HL-60 (cell line): ENCODE data around the gene TMPRSS4.

Experiments
- DNase-seq, 2 experiments: peaks; one replicate each; pipeline ENCODE4 v3.0.0-alpha.2; 2010 to 2020; ENCODE audit warnings: low read depth in 1 of 2, low spot score in 1 of 2
- H3K27ac ChIP-seq: fragments of 250-450 bp; sonication (Bioruptor Pico); replicated peaks from 2 replicates; pipeline ENCODE4 v1.5.1; 2020; ENCODE audit warnings: mild to moderate bottlenecking, moderate library complexity
- H3K27me3 ChIP-seq: fragments of 250-450 bp; sonication (Bioruptor Pico); 2 replicates; pipeline ENCODE4 v1.5.1; 2021; ENCODE audit warnings: mild to moderate bottlenecking, moderate library complexity; ENCODE audit not compliant: insufficient read depth, poor library complexity, severe bottlenecking
- H3K4me3 ChIP-seq: replicated peaks from 2 replicates; pipeline ENCODE4 v1.5.1; 2011; ENCODE audit warnings: mild to moderate bottlenecking, control low read depth, low read length; ENCODE audit not compliant: insufficient read depth
- GABPA ChIP-seq: IDR thresholded peaks from 2 replicates; pipeline ENCODE4 v1.6.1; 2012; ENCODE audit warnings: low read depth
- POLR2AphosphoS5 ChIP-seq: IDR thresholded peaks from 2 replicates; pipeline ENCODE4 v1.6.1; 2012; ENCODE audit warnings: low read depth
- REST ChIP-seq: IDR thresholded peaks from 2 replicates; pipeline ENCODE4 v1.6.1; 2012; ENCODE audit warnings: low read depth; ENCODE audit not compliant: insufficient replicate concordance
- SPI1 ChIP-seq: IDR thresholded peaks from 2 replicates; pipeline ENCODE4 v1.6.1; 2012; ENCODE audit warnings: low read depth, mild to moderate bottlenecking, borderline replicate concordance
- TF ChIP-seq, protein P1 (sequence below): IDR thresholded peaks from one replicate; pipeline ENCODE4 v1.5.1; 2011; ENCODE audit warnings: low read length, control low read depth, inconsistent platforms; ENCODE audit not compliant: insufficient read depth

TMPRSS4 gene

GRCh38 chr11:118132385-118133151, 55.7 kb downstream of the TMPRSS4 start:
- Histone ChIP-seq H3K27ac (no peak overlapping the region), H3K4me3 (no peak overlapping the region), H3K27me3 (no peaks in the 10 kb centered on the region)
- TF ChIP-seq REST, result no peak
- TF ChIP-seq, protein P1, sequence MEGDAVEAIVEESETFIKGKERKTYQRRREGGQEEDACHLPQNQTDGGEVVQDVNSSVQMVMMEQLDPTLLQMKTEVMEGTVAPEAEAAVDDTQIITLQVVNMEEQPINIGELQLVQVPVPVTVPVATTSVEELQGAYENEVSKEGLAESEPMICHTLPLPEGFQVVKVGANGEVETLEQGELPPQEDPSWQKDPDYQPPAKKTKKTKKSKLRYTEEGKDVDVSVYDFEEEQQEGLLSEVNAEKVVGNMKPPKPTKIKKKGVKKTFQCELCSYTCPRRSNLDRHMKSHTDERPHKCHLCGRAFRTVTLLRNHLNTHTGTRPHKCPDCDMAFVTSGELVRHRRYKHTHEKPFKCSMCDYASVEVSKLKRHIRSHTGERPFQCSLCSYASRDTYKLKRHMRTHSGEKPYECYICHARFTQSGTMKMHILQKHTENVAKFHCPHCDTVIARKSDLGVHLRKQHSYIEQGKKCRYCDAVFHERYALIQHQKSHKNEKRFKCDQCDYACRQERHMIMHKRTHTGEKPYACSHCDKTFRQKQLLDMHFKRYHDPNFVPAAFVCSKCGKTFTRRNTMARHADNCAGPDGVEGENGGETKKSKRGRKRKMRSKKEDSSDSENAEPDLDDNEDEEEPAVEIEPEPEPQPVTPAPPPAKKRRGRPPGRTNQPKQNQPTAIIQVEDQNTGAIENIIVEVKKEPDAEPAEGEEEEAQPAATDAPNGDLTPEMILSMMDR, result no peak
- TF ChIP-seq GABPA, result no peak
- no peak for TF ChIP-seq POLR2AphosphoS5
- TF ChIP-seq SPI1, result no peak
- DNase-seq, result no peak

DNA sequence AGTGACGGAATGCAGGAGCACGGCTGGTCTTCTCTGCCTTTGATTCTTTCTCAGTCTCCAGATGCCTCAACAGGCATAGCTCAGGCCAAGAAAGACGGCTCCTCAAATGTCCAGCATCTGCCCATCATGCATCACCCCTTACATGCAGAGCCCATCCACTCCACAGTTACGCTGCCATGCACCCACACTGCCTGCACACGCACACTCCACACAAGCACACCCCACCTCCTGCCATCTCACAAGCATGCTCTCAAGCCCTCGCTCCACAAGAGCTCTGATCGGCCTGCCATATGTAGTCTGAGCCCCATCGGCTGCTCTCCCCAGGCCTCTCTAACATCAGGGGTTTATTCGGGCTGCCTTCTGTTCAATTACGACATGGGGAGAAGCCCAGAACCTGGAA, 56.9 kb downstream of the TMPRSS4 start:
- Histone ChIP-seq H3K27ac (no peak overlapping the region), H3K27me3 (no peaks in the 10 kb centered on the region), H3K4me3 (no peak overlapping the region)
- TF ChIP-seq, protein P1, result no peak
- no peak for TF ChIP-seq GABPA
- no peak for TF ChIP-seq REST
- no peak for TF ChIP-seq SPI1
- TF ChIP-seq POLR2AphosphoS5, result no peak
- DNase-seq, result no peak

DNA sequence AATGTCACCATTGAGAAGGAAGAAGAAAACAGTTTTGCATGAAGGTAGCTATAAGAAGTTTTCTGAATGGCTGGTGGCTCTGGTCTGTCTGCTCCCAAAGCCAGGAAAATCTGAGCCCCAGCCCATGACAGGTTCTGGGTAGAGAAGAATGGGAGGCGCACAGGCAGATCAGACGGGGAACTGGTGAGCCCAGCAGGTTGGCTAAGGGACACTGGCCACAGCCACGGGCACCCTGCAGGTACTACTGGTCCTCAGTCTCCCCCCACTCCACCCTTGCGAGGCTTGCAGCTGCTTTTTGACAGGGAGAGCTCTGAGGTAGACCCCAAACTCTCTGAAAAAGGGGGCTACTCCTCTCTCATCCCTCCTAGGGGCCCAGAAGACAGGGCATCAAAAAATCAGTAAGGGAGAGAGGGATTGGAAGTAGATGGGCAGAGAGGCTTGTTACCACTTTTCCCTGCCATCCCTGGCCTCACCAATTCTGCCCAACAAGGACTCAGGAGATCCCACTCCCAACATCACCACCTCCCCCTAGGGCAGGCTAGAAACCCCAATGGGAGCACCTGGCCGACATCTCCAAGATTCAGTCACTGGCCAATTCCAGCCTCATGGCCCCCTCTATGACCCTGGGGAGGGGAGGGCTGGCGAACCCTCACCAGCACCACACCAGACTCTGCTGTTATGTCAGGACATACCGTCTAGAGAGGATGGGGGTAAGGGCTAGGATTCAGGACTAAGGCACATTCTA, 58.3 kb downstream of the TMPRSS4 start:
- DNase-seq, result no peak
- H3K27ac ChIP-seq, result no peak overlapping the region
- H3K27me3 ChIP-seq, result no peaks in the 10 kb centered on the region
- TF ChIP-seq SPI1 (no peak), POLR2AphosphoS5 (no peak)
- H3K4me3 ChIP-seq, result no peak overlapping the region

- H3K27ac ChIP-seq, result no peak overlapping the region
- no peak overlapping the region for H3K4me3 ChIP-seq
- H3K27me3 ChIP-seq, result no peaks in the 10 kb centered on the region
- DNase-seq, result no peak
- TF ChIP-seq SPI1, result no peak
- no peak for TF ChIP-seq POLR2AphosphoS5
- no peak for TF ChIP-seq REST
- TF ChIP-seq GABPA, result no peak
- TF ChIP-seq, protein P1, result no peak
These were observed 58.9 kb downstream of the TMPRSS4 start for GRCh38 chr11:118135796-118136165.
